ENCODE data around the gene SIDT2. TPM values are rescaled to one million over a fixed set of nuclear protein-coding genes. Genes with fewer than 3 reads are reported as not detected.

The SIDT2 gene
- total RNA-seq, 1 experiment from 2014 or later = 37.0 TPM

DNA sequence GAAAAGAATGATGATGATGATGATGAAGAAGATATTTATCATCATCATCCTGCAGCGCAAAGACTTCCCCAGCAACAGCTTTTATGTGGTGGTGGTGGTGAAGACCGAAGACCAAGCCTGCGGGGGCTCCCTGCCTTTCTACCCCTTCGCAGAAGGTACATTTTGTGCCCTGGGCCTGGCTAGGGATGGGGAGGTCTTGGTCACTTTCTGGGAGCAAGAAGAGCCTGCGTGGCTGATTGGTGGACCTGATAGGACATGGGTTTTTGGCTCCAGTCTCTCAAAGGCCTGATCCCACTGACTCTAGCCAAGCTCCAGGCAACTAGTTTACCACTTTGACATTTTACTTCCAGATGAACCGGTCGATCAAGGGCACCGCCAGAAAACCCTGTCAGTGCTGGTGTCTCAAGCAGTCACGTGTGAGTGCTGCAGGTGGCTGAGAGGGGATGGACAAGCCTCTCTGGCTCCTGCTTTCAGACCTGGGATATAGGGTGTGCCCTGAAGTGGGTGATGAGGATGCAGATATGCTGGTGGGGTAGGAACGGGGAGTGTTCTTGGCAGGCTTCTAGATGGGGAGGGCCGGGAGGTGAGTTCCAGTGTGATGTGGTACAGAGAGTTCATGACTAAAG, 5.3 kb downstream of the SIDT2 start:
- ChIA-PET RAD21 (ENCODE audit: low non-redundant PET in 1 of 2, low total read pairs in 2 of 2, uncharacterized antibody in 2 of 2, unreplicated experiment in 2 of 2) (no interaction called here), CTCF (no interaction called here), POLR2A (no interaction called here)
- intact Hi-C loops (cut with micrococcal nuclease) = no loop called here
- H3K9me3 ChIP-seq (ENCODE audit: control insufficient read depth in 1 of 2, insufficient read depth in 1 of 2, low read depth in 1 of 2, low read length in 2 of 2) = no peaks in the 10 kb centered on the region
- no peak overlapping the region for H3K27ac ChIP-seq (ENCODE audit: low read depth, low read length)
- DNase-seq (ENCODE audit: low read depth, low spot score) = no peak
- H3K4me2 ChIP-seq (ENCODE audit: low read length) = no peak overlapping the region
- BruUV-seq (replicated peaks) = no TSS peak
- H3K4me3 ChIP-seq (replicated peaks in 1 of 2; ENCODE audit: low read depth in 1 of 2, low read length in 2 of 2) = no peak overlapping the region
- H2AFZ ChIP-seq (ENCODE audit: low read depth, low read length, poor library complexity, severe bottlenecking) = no peak overlapping the region
- H4K20me1 ChIP-seq (ENCODE audit: insufficient read depth) = no peaks in the 10 kb centered on the region
- H3K9ac ChIP-seq (ENCODE audit: low read length) = no peak overlapping the region
- TF ChIP-seq JUND (IDR thresholded peaks at IDR 0.05) (no peak), SIN3A (IDR thresholded peaks at IDR 0.05; ENCODE audit: low read depth) (no peak), YY1 (IDR thresholded peaks at IDR 0.05; ENCODE audit: extremely low read depth, insufficient replicate concordance, low read depth, low read length) (no peak), FOSL1 (IDR thresholded peaks at IDR 0.05; ENCODE audit: low read depth) (no peak), POLR2A (IDR thresholded peaks at IDR 0.05; ENCODE audit: borderline replicate concordance, extremely low read depth, insufficient read depth, insufficient read length) (no peak), EZH2 (IDR thresholded peaks at IDR 0.05) (no peak), CEBPB (IDR thresholded peaks at IDR 0.05; ENCODE audit: low read depth) (no peak)
- H3K36me3 ChIP-seq (ENCODE audit: control insufficient read depth in 1 of 2, insufficient read depth in 2 of 2, low read length in 2 of 2) = peaks cover 0 to 3% of the 10 kb centered on the region in 2 experiments; a peak in 2 of 4 replicates
- no peaks in the 10 kb centered on the region for H3K9me2 ChIP-seq (ENCODE audit: insufficient read depth)
- H3K27me3 ChIP-seq (ENCODE audit: insufficient read depth, low read length) = no peaks in the 10 kb centered on the region
- peaks cover 16 to 23% of the 10 kb centered on the region in 2 experiments for H3K4me1 ChIP-seq (ENCODE audit: control insufficient read depth in 1 of 2, insufficient read depth in 2 of 2, low read length in 2 of 2)
- ATAC-seq = no peak
- no peaks in the 10 kb centered on the region for H3K79me2 ChIP-seq (ENCODE audit: insufficient read depth, low read length)

DNA sequence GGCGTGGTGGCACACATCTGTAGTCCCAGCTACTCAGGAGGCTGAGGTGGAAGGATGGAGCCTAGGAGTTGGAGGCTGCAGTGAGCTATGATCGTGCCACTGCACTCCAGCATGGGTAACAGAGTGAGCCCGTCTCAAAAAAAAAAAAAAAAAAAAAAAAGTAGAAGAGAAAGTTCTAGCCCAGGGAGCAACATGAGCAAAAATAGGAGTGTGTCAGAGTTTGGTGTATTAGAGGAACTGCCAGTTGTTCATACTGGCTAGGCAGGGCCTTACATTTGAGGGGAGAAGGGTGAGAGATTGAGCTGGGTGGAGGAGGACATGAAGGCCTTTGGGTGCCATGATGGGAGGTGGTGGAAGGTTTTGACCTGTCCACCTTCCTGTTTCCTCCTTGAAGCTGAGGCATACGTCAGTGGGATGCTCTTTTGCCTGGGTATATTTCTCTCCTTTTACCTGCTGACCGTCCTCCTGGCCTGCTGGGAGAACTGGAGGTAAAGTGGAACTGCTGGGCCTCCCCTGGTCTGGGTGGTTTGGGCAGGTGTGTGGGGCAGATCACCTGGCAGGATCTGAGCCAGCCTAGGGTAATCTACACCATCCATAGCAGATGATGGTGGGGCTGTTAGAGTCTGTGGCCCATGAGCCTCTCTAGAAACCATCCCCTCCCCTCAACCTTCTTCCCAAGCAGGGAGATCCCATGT, 7.3 kb downstream of the SIDT2 start:
- no peak overlapping the region for H2AFZ ChIP-seq (ENCODE audit: low read depth, low read length, poor library complexity, severe bottlenecking)
- TF ChIP-seq ZNF274 (IDR thresholded peaks at IDR 0.05; ENCODE audit: low read depth, low read length) (no peak), SIN3A (IDR thresholded peaks at IDR 0.05; ENCODE audit: low read depth) (no peak), EZH2phosphoT487 (IDR thresholded peaks at IDR 0.05; ENCODE audit: borderline replicate concordance) (no peak), POLR2AphosphoS5 (IDR thresholded peaks at IDR 0.05; ENCODE audit: low read depth, low read length) (no peak), EZH2 (IDR thresholded peaks at IDR 0.05) (no peak), CEBPB (IDR thresholded peaks at IDR 0.05; ENCODE audit: low read depth) (no peak), ELF1 (IDR thresholded peaks at IDR 0.05; ENCODE audit: borderline replicate concordance, low read depth) (no peak), FOSL1 (IDR thresholded peaks at IDR 0.05; ENCODE audit: low read depth) (no peak), RAD21 (IDR thresholded peaks at IDR 0.05; ENCODE audit: low read depth) (no peak)
- TF ChIP-seq, protein P1, sequence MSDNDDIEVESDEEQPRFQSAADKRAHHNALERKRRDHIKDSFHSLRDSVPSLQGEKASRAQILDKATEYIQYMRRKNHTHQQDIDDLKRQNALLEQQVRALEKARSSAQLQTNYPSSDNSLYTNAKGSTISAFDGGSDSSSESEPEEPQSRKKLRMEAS (IDR thresholded peaks at IDR 0.05) = no peak
- TF ChIP-seq, protein P2, sequence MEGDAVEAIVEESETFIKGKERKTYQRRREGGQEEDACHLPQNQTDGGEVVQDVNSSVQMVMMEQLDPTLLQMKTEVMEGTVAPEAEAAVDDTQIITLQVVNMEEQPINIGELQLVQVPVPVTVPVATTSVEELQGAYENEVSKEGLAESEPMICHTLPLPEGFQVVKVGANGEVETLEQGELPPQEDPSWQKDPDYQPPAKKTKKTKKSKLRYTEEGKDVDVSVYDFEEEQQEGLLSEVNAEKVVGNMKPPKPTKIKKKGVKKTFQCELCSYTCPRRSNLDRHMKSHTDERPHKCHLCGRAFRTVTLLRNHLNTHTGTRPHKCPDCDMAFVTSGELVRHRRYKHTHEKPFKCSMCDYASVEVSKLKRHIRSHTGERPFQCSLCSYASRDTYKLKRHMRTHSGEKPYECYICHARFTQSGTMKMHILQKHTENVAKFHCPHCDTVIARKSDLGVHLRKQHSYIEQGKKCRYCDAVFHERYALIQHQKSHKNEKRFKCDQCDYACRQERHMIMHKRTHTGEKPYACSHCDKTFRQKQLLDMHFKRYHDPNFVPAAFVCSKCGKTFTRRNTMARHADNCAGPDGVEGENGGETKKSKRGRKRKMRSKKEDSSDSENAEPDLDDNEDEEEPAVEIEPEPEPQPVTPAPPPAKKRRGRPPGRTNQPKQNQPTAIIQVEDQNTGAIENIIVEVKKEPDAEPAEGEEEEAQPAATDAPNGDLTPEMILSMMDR (IDR thresholded peaks at IDR 0.05 in 2 of 3, conservative IDR thresholded peaks at IDR 0.05 in 1 of 3; ENCODE audit: borderline replicate concordance in 1 of 3, insufficient read depth in 1 of 3, low read depth in 2 of 3, low read length in 2 of 3) = no peak
- TF ChIP-seq, protein P3, sequence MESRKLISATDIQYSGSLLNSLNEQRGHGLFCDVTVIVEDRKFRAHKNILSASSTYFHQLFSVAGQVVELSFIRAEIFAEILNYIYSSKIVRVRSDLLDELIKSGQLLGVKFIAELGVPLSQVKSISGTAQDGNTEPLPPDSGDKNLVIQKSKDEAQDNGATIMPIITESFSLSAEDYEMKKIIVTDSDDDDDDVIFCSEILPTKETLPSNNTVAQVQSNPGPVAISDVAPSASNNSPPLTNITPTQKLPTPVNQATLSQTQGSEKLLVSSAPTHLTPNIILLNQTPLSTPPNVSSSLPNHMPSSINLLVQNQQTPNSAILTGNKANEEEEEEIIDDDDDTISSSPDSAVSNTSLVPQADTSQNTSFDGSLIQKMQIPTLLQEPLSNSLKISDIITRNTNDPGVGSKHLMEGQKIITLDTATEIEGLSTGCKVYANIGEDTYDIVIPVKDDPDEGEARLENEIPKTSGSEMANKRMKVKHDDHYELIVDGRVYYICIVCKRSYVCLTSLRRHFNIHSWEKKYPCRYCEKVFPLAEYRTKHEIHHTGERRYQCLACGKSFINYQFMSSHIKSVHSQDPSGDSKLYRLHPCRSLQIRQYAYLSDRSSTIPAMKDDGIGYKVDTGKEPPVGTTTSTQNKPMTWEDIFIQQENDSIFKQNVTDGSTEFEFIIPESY (IDR thresholded peaks at IDR 0.05; ENCODE audit: extremely low read depth, insufficient replicate concordance, low read length) = no peak
- no peak for ATAC-seq
- H4K20me1 ChIP-seq (ENCODE audit: insufficient read depth) = no peaks in the 10 kb centered on the region
- intact Hi-C loops (cut with micrococcal nuclease) = no loop called here
- H3K27me3 ChIP-seq (ENCODE audit: insufficient read depth, low read length) = no peaks in the 10 kb centered on the region
- no peaks in the 10 kb centered on the region for H3K9me2 ChIP-seq (ENCODE audit: insufficient read depth)
- no peak overlapping the region for H3K4me2 ChIP-seq (ENCODE audit: low read length)
- no peaks in the 10 kb centered on the region for H3K9me3 ChIP-seq (ENCODE audit: control insufficient read depth in 1 of 2, insufficient read depth in 1 of 2, low read depth in 1 of 2, low read length in 2 of 2)
- BruUV-seq (replicated peaks) = no TSS peak
- H3K36me3 ChIP-seq (ENCODE audit: control insufficient read depth in 1 of 2, insufficient read depth in 2 of 2, low read length in 2 of 2) = peaks cover 3 to 7% of the 10 kb centered on the region in 2 experiments; a peak in 2 of 4 replicates
- H3K9ac ChIP-seq (ENCODE audit: low read length) = no peak overlapping the region
- CTCF ChIA-PET = no interaction called here
- no peak overlapping the region for H3K27ac ChIP-seq (ENCODE audit: low read depth, low read length)
- peaks cover 3 to 7% of the 10 kb centered on the region in 2 experiments for H3K4me1 ChIP-seq (ENCODE audit: control insufficient read depth in 1 of 2, insufficient read depth in 2 of 2, low read length in 2 of 2)
- POLR2A ChIA-PET = no interaction called here
- DNase-seq (ENCODE audit: low read depth, low spot score) = no peak
- no peaks in the 10 kb centered on the region for H3K79me2 ChIP-seq (ENCODE audit: insufficient read depth, low read length)
- H3K4me3 ChIP-seq (replicated peaks in 1 of 2; ENCODE audit: low read depth in 1 of 2, low read length in 2 of 2) = no peak overlapping the region
- RAD21 ChIA-PET (ENCODE audit: low non-redundant PET in 1 of 2, low total read pairs in 2 of 2, uncharacterized antibody in 2 of 2, unreplicated experiment in 2 of 2) = no interaction called here
